Hematopoietic multipotent progenitor cell treated with erythropoietin and hydrocortisone succinate and interleukin-3 and kit ligand, for 8 days (in vitro differentiated cells): ENCODE data around the gene PRKN.
"Not testable (repeated sequence)": the region's sequence is repeated elsewhere in the genome, so short reads cannot be mapped to it uniquely, and the experiment has no call there.

Source experiments
- DNase-seq: peaks from one replicate; pipeline ENCODE4 v3.0.0-alpha.2; 2015

PRKN gene

GRCh38 chr6:162612613-162613012 is 115.0 kb downstream of the PRKN start:
- DNase-seq: no peak

DNA sequence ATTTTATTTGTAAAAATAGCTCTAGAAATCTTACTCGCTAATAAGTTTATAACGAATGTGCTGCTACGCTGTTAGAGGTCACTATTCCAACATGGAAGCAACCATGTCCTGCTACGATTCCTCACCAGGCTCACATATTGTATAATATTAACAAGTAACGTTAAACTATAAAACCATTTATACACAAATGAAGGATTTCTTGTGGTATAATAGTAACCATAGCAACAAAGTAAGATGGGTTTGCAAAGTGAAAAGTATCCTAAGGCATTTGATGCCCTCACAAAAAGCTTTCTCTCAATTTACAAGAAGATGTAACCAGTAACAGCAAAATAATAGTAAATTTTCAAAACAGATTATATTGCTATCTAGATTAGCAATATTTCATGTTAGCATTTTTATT is 117.2 kb downstream of the PRKN start:
- no peak for DNase-seq

- DNase-seq: no peak
These were observed 121.7 kb downstream of the PRKN start for GRCh38 chr6:162605881-162606280.

DNA sequence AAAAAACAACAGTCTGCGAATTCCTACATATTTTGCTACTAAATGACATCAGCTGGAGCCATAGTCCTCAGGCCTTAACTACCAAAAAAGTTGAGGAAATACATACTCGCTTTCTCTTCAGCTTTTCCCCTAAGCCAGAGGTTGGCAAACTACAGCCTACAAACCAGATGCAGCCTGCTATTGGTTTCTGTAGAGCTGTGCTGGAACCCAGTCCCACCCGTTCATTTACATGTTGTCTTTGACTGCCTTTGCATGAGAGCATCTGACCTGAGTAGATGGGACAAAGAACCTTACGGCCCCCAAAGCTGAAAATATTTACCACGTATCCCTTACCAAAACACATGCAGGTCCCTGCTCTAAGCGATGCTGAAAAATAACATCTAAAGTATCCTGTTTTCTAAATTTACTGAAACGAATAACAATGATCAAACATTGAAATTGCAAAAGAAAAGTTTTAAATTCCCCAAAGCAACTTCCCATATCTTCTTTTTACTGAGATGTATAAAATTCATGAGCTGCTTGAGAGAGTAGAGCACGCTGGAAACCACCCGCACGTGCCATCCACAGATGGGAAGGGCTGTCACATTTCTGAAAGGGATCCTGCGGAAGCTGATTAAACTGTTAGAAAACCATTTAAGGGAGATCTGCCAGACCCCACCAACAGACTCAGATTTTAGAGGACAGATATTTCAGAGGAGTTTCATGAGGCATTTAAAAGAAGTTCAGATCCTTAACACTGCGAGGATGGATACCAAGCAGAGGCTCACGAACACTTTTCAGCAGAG is 124.1 kb downstream of the PRKN start:
- DNase-seq: no peak

DNA sequence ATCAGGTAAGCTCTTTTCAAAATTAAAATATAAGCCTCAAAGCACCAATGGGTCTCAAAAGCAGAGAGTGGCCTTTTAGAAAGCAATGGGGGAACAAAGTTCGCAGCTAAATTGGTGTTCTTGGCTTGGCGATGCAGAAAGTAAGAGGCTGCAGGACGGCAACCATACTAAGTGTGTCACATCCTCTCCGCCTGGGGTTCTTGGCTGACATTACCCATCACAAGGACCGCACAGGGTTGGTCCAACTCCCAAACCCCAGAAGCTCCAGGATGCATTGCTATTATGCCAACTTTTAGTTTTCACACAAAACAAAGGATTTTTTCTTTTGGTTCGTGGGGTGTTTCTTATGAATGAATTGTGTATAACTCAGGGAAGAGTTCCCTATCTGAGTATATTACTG is 124.8 kb downstream of the PRKN start:
- no peak for DNase-seq

- no peak for DNase-seq
These were observed 130.9 kb downstream of the PRKN start for GRCh38 chr6:162596676-162597075.

DNA sequence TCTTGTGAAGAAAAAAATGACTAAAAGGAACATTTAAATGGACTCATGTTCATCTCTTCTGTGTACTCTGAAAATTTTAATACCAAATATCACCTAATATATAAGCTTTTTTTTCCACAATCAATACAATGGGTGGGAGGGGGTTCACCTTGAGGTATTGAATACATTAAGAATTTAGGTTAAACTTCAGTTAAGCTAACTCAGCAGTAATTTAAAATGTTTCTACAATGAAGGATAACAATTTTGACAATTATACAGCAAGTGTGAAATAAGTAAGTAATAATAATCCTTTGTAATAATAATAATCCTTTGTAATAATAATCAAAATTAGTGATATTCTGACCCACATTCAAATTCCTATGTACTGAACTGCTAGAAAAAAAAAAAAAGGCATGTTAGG is 136.0 kb downstream of the PRKN start:
- DNase-seq: no peak

DNA sequence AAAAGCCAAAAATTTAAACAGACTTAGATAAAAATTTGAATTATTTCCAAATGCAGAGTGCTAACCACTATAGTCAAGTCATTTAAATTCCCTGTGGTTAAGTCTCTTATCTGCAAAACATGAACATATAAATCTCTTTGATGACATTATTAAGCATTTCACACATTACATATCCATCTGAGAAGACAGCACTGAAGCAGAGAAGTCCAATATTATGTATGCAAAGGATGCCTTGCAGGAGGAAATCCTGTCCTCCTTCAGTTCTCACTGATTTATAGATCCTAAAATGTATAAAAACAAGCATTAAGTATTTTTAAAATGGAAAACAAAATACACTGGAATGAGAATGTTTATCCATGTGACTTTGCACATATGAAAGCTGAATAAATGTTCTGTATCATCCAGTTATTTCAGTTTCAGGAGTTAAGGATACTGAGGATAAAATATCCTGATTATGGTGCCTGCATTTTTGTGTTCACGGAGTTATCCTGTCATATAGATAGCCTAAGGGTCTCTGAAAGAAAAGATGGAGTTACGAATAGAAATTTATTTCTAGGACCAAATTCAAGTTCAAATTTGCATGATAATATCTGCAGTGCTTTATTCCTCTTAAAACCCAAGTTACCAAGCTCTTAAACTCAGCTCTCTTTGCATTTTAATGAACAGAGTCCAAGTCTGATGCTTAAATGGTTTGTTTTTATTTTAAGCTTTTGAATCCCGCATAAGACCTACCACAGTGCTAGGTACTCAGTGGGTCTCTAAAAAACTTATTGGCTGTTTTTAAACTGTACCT is 145.4 kb downstream of the PRKN start:
- DNase-seq: no peak

DNA sequence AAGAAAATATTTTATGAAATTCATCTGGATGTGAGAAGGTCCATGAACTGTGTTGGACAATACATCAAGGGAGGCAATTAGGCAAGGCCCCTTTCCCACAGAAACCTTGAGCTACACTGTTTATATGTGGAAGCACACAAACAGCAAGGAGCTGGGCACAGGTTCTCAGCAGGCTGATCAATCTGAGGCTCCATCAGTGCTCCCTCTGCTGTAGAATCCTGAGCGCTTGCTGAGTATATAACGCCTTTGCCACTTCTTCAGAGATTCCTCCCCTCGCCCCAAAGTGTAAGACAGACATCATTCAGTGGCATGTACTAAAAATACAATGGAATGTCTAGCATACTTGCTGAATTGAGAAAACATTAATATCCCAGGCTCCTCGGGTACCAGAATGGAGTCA is 146.9 kb downstream of the PRKN start:
- DNase-seq: no peak

- no peak for DNase-seq
These were observed 151.6 kb downstream of the PRKN start for GRCh38 chr6:162576016-162576415.

GRCh38 chr6:162572240-162572639 is 155.3 kb downstream of the PRKN start:
- DNase-seq: no peak

DNA sequence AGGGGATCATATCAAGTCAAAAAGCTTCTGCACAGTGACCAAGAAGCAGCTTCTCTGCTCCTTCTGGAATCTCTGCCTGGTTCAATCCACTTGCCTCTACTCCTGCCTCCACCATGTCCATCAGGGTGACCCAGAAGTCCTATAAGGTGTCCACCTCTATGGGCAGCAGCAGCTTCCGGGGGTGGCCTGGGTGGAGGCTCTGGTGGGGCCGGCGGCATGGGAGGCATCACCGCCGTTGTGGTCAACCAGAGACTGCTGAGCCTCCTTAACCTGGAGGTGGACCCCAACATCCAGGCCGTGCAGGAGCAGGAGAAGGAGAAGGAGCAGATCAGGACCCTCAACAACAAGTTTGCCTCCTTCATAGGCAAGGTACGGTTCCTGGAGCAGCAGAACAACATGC is 159.3 kb downstream of the PRKN start:
- DNase-seq: no peak

- no peak for DNase-seq
These were observed 165.5 kb downstream of the PRKN start for GRCh38 chr6:162562041-162562440.

GRCh38 chr6:162560891-162561290 is 166.7 kb downstream of the PRKN start:
- no peak for DNase-seq

DNA sequence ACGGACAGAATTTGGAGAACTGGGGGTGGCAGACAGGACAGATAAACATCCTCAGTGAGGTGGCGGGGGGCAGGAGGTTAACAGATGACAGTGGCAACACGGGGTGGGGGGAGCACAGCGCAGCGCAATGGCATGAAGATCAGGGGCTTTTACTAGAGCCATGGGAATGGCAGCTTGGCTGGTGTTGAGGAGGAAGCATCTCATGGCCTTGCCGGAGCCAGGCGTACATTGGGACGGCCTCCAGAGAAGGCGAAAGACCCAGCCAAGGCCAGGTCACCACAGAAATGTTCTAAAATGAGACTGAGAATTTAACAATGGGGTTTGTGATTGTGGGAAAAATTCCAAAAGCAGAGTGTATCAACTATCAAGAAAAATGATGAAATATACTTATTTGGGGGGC is 173.0 kb downstream of the PRKN start:
- no peak for DNase-seq

DNA sequence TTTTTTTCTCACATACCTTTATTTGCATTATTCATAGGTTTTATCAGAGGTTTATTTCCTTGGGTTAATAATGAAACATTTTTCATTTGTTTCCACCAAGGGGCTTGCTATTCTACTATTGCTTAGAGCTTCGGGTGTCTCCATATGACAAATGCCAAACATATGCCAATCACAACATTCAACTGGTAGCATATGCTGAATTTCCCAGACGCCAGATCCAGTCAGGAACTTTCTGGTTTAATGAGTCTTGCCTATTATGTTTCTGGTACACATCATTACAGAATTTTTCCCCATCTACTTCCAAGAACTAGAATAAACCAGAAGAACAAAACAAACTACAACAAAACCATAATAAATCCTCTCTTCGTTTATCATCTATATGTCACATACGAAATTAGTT is 180.7 kb downstream of the PRKN start:
- no peak for DNase-seq

GRCh38 chr6:162543221-162543620 is 184.3 kb downstream of the PRKN start:
- DNase-seq: no peak

DNA sequence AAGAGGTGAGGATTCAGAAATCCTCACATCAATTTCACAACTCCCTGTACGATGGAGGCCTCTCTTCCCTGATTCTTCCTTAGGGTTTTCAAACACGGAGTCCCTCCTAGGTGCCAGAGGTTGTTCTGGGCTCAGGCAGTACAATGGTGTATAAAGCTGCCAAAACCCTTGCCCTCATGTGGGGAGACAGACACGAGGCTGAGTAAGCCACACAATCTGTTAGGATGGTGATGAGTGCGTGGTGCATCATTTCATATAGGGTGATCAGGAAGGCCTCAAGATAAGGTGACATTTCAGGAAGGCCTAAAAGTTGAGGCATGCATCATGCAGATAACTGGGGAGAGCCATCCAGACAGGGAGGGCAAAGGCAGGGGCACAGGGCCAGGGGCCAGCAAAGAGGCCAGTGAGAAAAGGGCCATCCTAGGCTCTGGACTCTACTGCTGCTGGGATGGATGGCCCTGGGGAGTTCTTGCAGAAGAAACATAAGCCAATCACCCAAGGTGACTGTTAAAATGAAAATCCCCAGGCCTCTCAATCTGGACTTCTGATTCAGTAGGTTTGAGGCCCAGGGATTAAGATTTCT is 186.5 kb downstream of the PRKN start:
- DNase-seq: no peak

DNA sequence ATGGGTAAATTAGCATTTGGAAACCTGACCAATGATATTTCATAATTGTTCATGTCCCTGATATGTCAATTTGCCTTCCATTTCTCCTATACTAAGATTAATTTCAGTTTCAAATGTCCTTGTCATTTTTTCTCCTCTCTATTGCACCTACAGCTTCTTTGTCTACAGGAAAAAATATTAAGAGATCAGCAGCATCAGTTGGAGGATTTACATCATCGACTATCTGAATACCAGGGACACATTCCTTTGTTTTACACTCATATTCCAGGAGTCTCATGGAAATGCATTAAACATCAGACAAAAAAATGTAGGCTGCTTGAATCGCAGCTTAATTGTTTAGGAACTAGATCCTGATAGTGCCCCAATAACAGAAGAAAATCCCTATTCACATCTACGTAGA is 188.2 kb downstream of the PRKN start:
- no peak for DNase-seq

- DNase-seq: peak; percentile 68
These were observed 188.9 kb downstream of the PRKN start for GRCh38 chr6:162538643-162539064.

DNA sequence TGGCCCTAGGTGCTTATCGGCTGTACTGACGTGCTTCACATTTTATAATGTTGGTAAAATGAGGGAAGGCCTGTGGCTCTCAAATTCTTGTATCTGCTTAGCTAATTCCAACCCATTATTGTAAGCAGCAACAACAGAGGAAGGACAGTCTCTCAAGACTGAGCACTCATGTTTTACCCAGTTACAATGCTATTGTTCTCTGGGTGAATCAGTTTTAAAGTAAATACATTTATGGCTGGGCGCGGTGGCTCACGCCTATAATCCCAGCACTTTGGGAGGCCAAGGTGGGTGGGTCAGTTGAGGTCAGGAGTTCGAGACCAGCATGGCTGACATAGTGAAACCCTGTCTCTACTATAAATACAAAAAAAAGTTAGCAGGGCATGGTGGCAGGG is 194.6 kb downstream of the PRKN start:
- DNase-seq: no peak

GRCh38 chr6:162532283-162533008 is 195.1 kb downstream of the PRKN start:
- DNase-seq: no peak

DNA sequence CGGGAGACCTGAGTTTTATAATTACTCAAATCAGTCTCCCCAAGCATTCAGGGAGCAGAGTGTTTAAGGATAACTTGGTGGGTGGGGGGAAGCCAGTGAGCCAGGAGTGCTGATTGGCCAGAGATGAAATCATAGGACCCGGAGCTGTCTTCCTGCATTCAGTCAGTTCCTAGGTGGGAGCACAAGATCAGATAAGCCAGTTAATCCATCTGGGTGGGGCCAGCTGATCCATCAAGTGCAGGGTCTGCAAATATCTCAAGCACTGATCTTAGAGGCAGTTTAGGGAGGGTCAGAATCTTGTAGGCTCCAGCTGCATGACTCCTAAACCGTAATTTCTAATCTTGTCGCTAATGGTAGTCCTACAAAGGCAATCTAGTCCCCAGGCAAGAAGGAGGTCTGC is 196.2 kb downstream of the PRKN start:
- not testable (repeated sequence) for DNase-seq
